ENCODE results near the gene SMIM43. TPM values are rescaled to one million over a fixed set of nuclear protein-coding genes. Genes with fewer than 3 reads are reported as not detected.

Gene SMIM43
- polyA plus RNA-seq, 1 of the 3 experiments (the other 2 are of a cell fraction): 37.2 TPM

- no peaks in the 10 kb centered on the region for H3K27me3 ChIP-seq (ENCODE audit: insufficient read depth)
- no peak overlapping the region for H3K27ac ChIP-seq (ENCODE audit: low read depth in 2 of 2, low read length in 1 of 2)
- WGBS (ENCODE audit: low lambda C conversion rate): 81% methylated on average over 7 of the region's 9 CpGs
- H2AFZ ChIP-seq (ENCODE audit: low read depth): 0 out of 2 replicates have a peak overlapping the region, but pooled peaks have one; percentile 86
- CTCF ChIA-PET: no interaction called here
- H3K4me3 ChIP-seq (ENCODE audit: low read depth in 2 of 2, low read length in 1 of 2): peak overlapping the region in 1 of 2 experiments; percentile 59; a peak in 1 of 4 replicates
- H3F3A ChIP-seq (replicated peaks; ENCODE audit: insufficient read depth): peaks cover 3% of the 10 kb centered on the region
- no peaks in the 10 kb centered on the region; a peak in 1 of 4 replicates for H3K4me1 ChIP-seq (ENCODE audit: control insufficient read depth in 1 of 2, insufficient read depth in 2 of 2, low read depth in 1 of 2, low read length in 1 of 2)
- no peaks in the 10 kb centered on the region for H3K79me2 ChIP-seq (ENCODE audit: insufficient read depth)
- POLR2A ChIA-PET: interaction anchor here (0.6 kb wide), 1 partner anchor 42 kb away, joined by 3 read pairs; no protein-coding TSS in a partner anchor
- no peaks in the 10 kb centered on the region for H3K9me3 ChIP-seq
- no peak for TF ChIP-seq SIN3A (IDR thresholded peaks at IDR 0.05; ENCODE audit: borderline replicate concordance, low read depth, low read length)
- no peak for TF ChIP-seq RXRA (IDR thresholded peaks at IDR 0.05; ENCODE audit: borderline replicate concordance, low read depth)
- no peak for TF ChIP-seq JUND (IDR thresholded peaks at IDR 0.05)
- TF ChIP-seq TEAD4 (IDR thresholded peaks at IDR 0.05; ENCODE audit: borderline replicate concordance, insufficient read depth): no peak
- no peak for TF ChIP-seq IRF3 (IDR thresholded peaks at IDR 0.05; ENCODE audit: low read depth, low read length)
- no peak for TF ChIP-seq ELF1 (IDR thresholded peaks at IDR 0.05)
- no peak for TF ChIP-seq GABPA (IDR thresholded peaks at IDR 0.05; ENCODE audit: low read depth)
- H3K36me3 ChIP-seq (replicated peaks in 1 of 2; ENCODE audit: control insufficient read depth in 1 of 2, insufficient read depth in 2 of 2, low read length in 1 of 2): peaks cover 0 to under 1% of the 10 kb centered on the region in 2 experiments
- H3K4me2 ChIP-seq: 0 out of 2 replicates have a peak overlapping the region, but pooled peaks have one; percentile 80
- no peak overlapping the region for H3K9ac ChIP-seq
- no peaks in the 10 kb centered on the region for H4K20me1 ChIP-seq (ENCODE audit: insufficient read depth)
- no peaks in the 10 kb centered on the region for H3K9me2 ChIP-seq
- DNase-seq: no peak
Observed at GRCh38 chr4:121765971-121766538, 1.1 kb upstream of the SMIM43 start.

- no peaks in the 10 kb centered on the region for H3K9me3 ChIP-seq
- H3K27me3 ChIP-seq (ENCODE audit: insufficient read depth): no peaks in the 10 kb centered on the region
- H3K79me2 ChIP-seq (ENCODE audit: insufficient read depth): no peaks in the 10 kb centered on the region
- DNase-seq: no peak
- WGBS (ENCODE audit: low lambda C conversion rate): 48% methylated on average over 16 of the region's 16 CpGs
- peak overlapping the region; percentile 58; the same call in 1 of the 2 replicates for H3K9ac ChIP-seq
- no peak overlapping the region for H3K27ac ChIP-seq (ENCODE audit: low read depth in 2 of 2, low read length in 1 of 2)
- ChIA-PET POLR2A (interaction anchor here (0.6 kb wide), 1 partner anchor 43 kb away, joined by 3 read pairs; no protein-coding TSS in a partner anchor), CTCF (no interaction called here)
- H3F3A ChIP-seq (replicated peaks; ENCODE audit: insufficient read depth): peaks cover 3% of the 10 kb centered on the region
- peaks cover 0 to 4% of the 10 kb centered on the region in 2 experiments for H3K36me3 ChIP-seq (replicated peaks in 1 of 2; ENCODE audit: control insufficient read depth in 1 of 2, insufficient read depth in 2 of 2, low read length in 1 of 2)
- H3K4me2 ChIP-seq: peak overlapping the region; percentile 80
- TF ChIP-seq RAD21 (IDR thresholded peaks at IDR 0.05; ENCODE audit: low read length) (no peak), SMC3 (IDR thresholded peaks at IDR 0.05; ENCODE audit: low read depth, low read length) (no peak), FOXM1 (IDR thresholded peaks at IDR 0.05; ENCODE audit: low read depth) (no peak), TEAD4 (IDR thresholded peaks at IDR 0.05; ENCODE audit: borderline replicate concordance, insufficient read depth) (no peak), GATA2 (CRISPR knock-in tag; IDR thresholded peaks at IDR 0.05) (no peak), POLR2AphosphoS5 (IDR thresholded peaks at IDR 0.05; ENCODE audit: low read depth, low read length) (no peak), SIN3A (IDR thresholded peaks at IDR 0.05; ENCODE audit: borderline replicate concordance, low read depth, low read length) (no peak)
- H3K9me2 ChIP-seq: no peaks in the 10 kb centered on the region
- no peaks in the 10 kb centered on the region for H4K20me1 ChIP-seq (ENCODE audit: insufficient read depth)
- no peaks in the 10 kb centered on the region for H3K4me1 ChIP-seq (ENCODE audit: control insufficient read depth in 1 of 2, insufficient read depth in 2 of 2, low read depth in 1 of 2, low read length in 1 of 2)
- H3K4me3 ChIP-seq (ENCODE audit: low read depth in 2 of 2, low read length in 1 of 2): peak overlapping the region; percentile 59 to 61
- peak overlapping the region; percentile 86 for H2AFZ ChIP-seq (ENCODE audit: low read depth)
Observed at GRCh38 chr4:121765368-121765705, 373 bp upstream of the SMIM43 start.

Data from SK-N-SH (cell line).